Gastrocnemius medialis (tissue), 4 donors: ENCODE data around the gene MSL1.

Experiments
- CTCF ChIP-seq, 5 experiments: fragments of 450-650 bp in 3 of 5; fragments of 200-600 bp in 2 of 5; sonication (generic) in 2 of 5; IDR thresholded peaks in 4 of 5; conservative IDR thresholded peaks in 1 of 5; 1 replicate in 4 of 5; 2 replicates in 1 of 5; pipeline ENCODE4 v1.5.1; 2016 to 2019; ENCODE audit warnings: antibody characterized with exemption in 5 of 5, mild to moderate bottlenecking in 3 of 5, moderate library complexity in 3 of 5
- POLR2A ChIP-seq, 2 donors: fragments of 450-650 bp; IDR thresholded peaks; one replicate each; pipeline ENCODE4 v1.6.1; 2017; ENCODE audit warnings: antibody characterized with exemption in 2 of 2, mild to moderate bottlenecking in 2 of 2, moderate library complexity in 2 of 2

GRCh38 chr17:40175928-40176753 is 54.4 kb downstream of the MSL1 start:
- TF ChIP-seq CTCF (IDR thresholded peaks at IDR 0.05 in 4 of 5, conservative IDR thresholded peaks at IDR 0.05 in 1 of 5) (no peak), POLR2A (IDR thresholded peaks at IDR 0.05) (no peak)
